Endothelial cell of umbilical vein (primary cell): ENCODE data around the gene WFDC13. TPM values are rescaled to one million over a fixed set of nuclear protein-coding genes. Genes with fewer than 3 reads are reported as not detected.

ENCODE experiments used
- BruUV-seq: library from RNA; stranded (reverse); fragments of 400-500 nt; replicated peaks from 2 replicates; lab custom pipeline; 2021; lab: Mats Ljungman, UMichigan
- CTCF ChIA-PET: fragments of 300-600, 350-600 bp; sonication (Branson Sonifier 250); formaldehyde crosslinking; loops from one replicate; lab custom pipeline; 2021; ENCODE audit warnings: antibody characterized with exemption, inconsistent platforms; lab: Charles Lee
- POLR2A ChIA-PET: fragments of 300-600, 350-600 bp; sonication (Branson Sonifier 250); formaldehyde crosslinking; loops from one replicate; lab custom pipeline; 2021; ENCODE audit warnings: antibody characterized with exemption, inconsistent platforms; lab: Charles Lee
- DNase-seq: peaks from one replicate; pipeline ENCODE4 v3.0.0-alpha.2; 2011; ENCODE audit warnings: low read depth, low spot score
- FAIRE-seq: peaks from 2 replicates; lab custom pipeline; 2011; peaks lifted over from hg19 to GRCh38; lab: Jason Lieb, UNC
- H2AFZ ChIP-seq: 2 replicates; pipeline ENCODE4 v1.6.0; 2012; ENCODE audit warnings: low read depth, low read length, control low read depth, inconsistent platforms
- H3K27ac ChIP-seq: 2 replicates; pipeline ENCODE4 v1.5.1; 2011; ENCODE audit warnings: low read depth, mild to moderate bottlenecking, control low read depth, low read length, moderate library complexity; ENCODE audit not compliant: insufficient read depth
- H3K27me3 ChIP-seq, 2 experiments: 2 replicates each; pipeline versions ENCODE4 v1.6.0 to v1.6.1; 2011; ENCODE audit warnings: low read length in 2 of 2, mixed read lengths in 1 of 2; ENCODE audit not compliant: control insufficient read depth in 2 of 2, insufficient read depth in 2 of 2
- H3K36me3 ChIP-seq, 2 experiments: 2 replicates in 1 of 2; 3 replicates in 1 of 2; pipeline ENCODE4 v1.5.1; 2011; ENCODE audit warnings: low read length in 2 of 2, mild to moderate bottlenecking in 1 of 2, moderate library complexity in 1 of 2; ENCODE audit not compliant: control insufficient read depth in 2 of 2, insufficient read depth in 2 of 2; ENCODE audit errors: extremely low read depth in 1 of 2
- H3K4me1 ChIP-seq: 3 replicates; pipeline ENCODE4 v1.5.1; 2011; ENCODE audit warnings: mild to moderate bottlenecking, low read length; ENCODE audit not compliant: control insufficient read depth, insufficient read depth; ENCODE audit errors: extremely low read depth
- H3K4me2 ChIP-seq: 2 replicates; pipeline ENCODE4 v1.6.1; 2011; ENCODE audit warnings: low read length, control low read depth, mixed read lengths; ENCODE audit not compliant: insufficient read depth
- H3K4me3 ChIP-seq, 3 experiments: fragments of 200-600 bp in 1 of 3; sonication (generic), shearing (Covaris generic) in 1 of 3; replicated peaks in 1 of 3; 2 replicates each; pipeline ENCODE4 v1.5.1; 2011 to 2016; ENCODE audit warnings: control low read depth in 3 of 3, low read length in 3 of 3, mild to moderate bottlenecking in 2 of 3, inconsistent platforms in 1 of 3, low read depth in 1 of 3, moderate library complexity in 1 of 3; ENCODE audit not compliant: insufficient read depth in 1 of 3
- H3K79me2 ChIP-seq: 2 replicates; pipeline ENCODE4 v1.6.0; 2012; ENCODE audit warnings: low read length, inconsistent platforms; ENCODE audit not compliant: control insufficient read depth, insufficient read depth
- H3K9ac ChIP-seq: replicated peaks from 2 replicates; pipeline ENCODE3; 2011; ENCODE audit warnings: low read length, control low read depth; ENCODE audit not compliant: insufficient read depth; ENCODE audit errors: extremely low read depth
- H3K9me1 ChIP-seq: replicated peaks from 3 replicates; pipeline ENCODE4 v1.6.0; 2011; ENCODE audit warnings: mild to moderate bottlenecking, low read length; ENCODE audit not compliant: control insufficient read depth, insufficient read depth; ENCODE audit errors: extremely low read depth
- H3K9me3 ChIP-seq: replicated peaks from 2 replicates; pipeline ENCODE4 v1.5.1; 2012; ENCODE audit warnings: low read length, inconsistent platforms; ENCODE audit not compliant: control insufficient read depth, insufficient read depth
- H4K20me1 ChIP-seq: replicated peaks from 2 replicates; pipeline ENCODE3; 2011; ENCODE audit warnings: mild to moderate bottlenecking, low read length; ENCODE audit not compliant: control insufficient read depth, insufficient read depth; ENCODE audit errors: extremely low read depth
- CTCF ChIP-seq, 2 donors: IDR thresholded peaks; 1 replicate in 1 of 2; 2 replicates in 1 of 2; pipeline ENCODE4 v1.5.1; 2011; ENCODE audit warnings: low read length in 2 of 2, mild to moderate bottlenecking in 2 of 2, moderate library complexity in 2 of 2, control low read depth in 1 of 2, inconsistent platforms in 1 of 2, low read depth in 1 of 2; ENCODE audit not compliant: insufficient read depth in 1 of 2; ENCODE audit errors: extremely low read depth in 1 of 2
- EZH2 ChIP-seq: IDR thresholded peaks from 2 replicates; pipeline ENCODE4 v1.6.1; 2012; ENCODE audit warnings: borderline replicate concordance, low read depth, mild to moderate bottlenecking, moderate library complexity, low read length, inconsistent platforms; ENCODE audit not compliant: severe bottlenecking
- FOS ChIP-seq: IDR thresholded peaks from 2 replicates; pipeline ENCODE4 v1.6.1; 2011; ENCODE audit warnings: mild to moderate bottlenecking, low read length, moderate library complexity, borderline replicate concordance; ENCODE audit not compliant: insufficient read depth
- GATA2 ChIP-seq: IDR thresholded peaks from 2 replicates; pipeline ENCODE4 v1.7.0; 2011; ENCODE audit warnings: low read depth, mild to moderate bottlenecking, moderate library complexity, mixed read lengths, low read length; ENCODE audit not compliant: insufficient read length, insufficient read depth
- JUN ChIP-seq: IDR thresholded peaks from 2 replicates; pipeline ENCODE4 v1.6.1; 2011; ENCODE audit warnings: borderline replicate concordance, low read depth; ENCODE audit not compliant: insufficient read length, insufficient read depth
- MAX ChIP-seq: IDR thresholded peaks from 2 replicates; pipeline ENCODE4 v1.6.1; 2011; ENCODE audit not compliant: insufficient read depth, insufficient read length
- MYC ChIP-seq: IDR thresholded peaks from one replicate; pipeline ENCODE4 v1.6.1; 2011; ENCODE audit warnings: mild to moderate bottlenecking, low read depth, low read length
- POLR2A ChIP-seq: IDR thresholded peaks from 2 replicates; pipeline ENCODE4 v1.6.1; 2012; ENCODE audit warnings: low read depth, mild to moderate bottlenecking, control low read depth, low read length
- POLR2AphosphoS5 ChIP-seq: IDR thresholded peaks from 2 replicates; pipeline ENCODE4 v1.6.1; 2012; ENCODE audit warnings: low read depth, mild to moderate bottlenecking, control low read depth, low read length, moderate library complexity; ENCODE audit not compliant: insufficient read depth
- dilution Hi-C: fragments of 300-500 bp; cut with MboI; formaldehyde crosslinking; loops from one replicate; pipeline ENCODE4 v1.15.0; 2019; ENCODE audit warnings: low sequenced_read_pairs; ENCODE audit not compliant: extremely low pct_ligation_motif_present
- intact Hi-C: fragments of 100-400 bp; cut with micrococcal nuclease; formaldehyde crosslinking; loops from one replicate; pipeline ENCODE4 v1.10.0; 2022
- polyA plus RNA-seq, 4 experiments: library from polyadenylated mRNA; depleted of rRNA in 3 of 4; stranded (reverse) in 3 of 4; unstranded in 1 of 4; fragments of >200 nt; gene quantifications; 2 replicates each; pipeline versions ENCODE4 v1.2.1 to v1.2.3, GENCODE V29; 2011 to 2012; ENCODE audit warnings: missing spikeins in 1 of 4
- total RNA-seq: library from RNA; stranded (reverse); gene quantifications from 2 replicates; pipeline ENCODE4 v1.2.3, GENCODE V29; 2021

The WFDC13 gene
- total and polyA plus RNA-seq, 2 donors (not counting 3 experiments of a cell fraction or from before 2014, with no cell fraction given), result not detected

- Histone ChIP-seq H3K4me2 (no peak overlapping the region), H3K36me3 (no peaks in the 10 kb centered on the region), H3K9me3 (no peaks in the 10 kb centered on the region), H3K9ac (no peak overlapping the region), H2AFZ (no peak overlapping the region), H4K20me1 (no peaks in the 10 kb centered on the region), H3K27me3 (no peaks in the 10 kb centered on the region), H3K9me1 (no peaks in the 10 kb centered on the region), H3K27ac (no peak overlapping the region), H3K4me1 (no peaks in the 10 kb centered on the region), H3K79me2 (no peaks in the 10 kb centered on the region), H3K4me3 (no peak overlapping the region)
- TF ChIP-seq MYC (no peak), GATA2 (no peak), CTCF (IDR thresholded peaks at IDR 0.05; ENCODE audit: extremely low read depth in 1 of 2, insufficient read depth in 1 of 2, low read depth in 1 of 2, low read length in 2 of 2) (no peak), POLR2AphosphoS5 (no peak), FOS (no peak), EZH2 (no peak), MAX (no peak), POLR2A (no peak), JUN (no peak)
- ChIA-PET POLR2A (no interaction called here), CTCF (interaction anchor here (0.7 kb wide), 1 partner anchor 14 kb away, joined by 3 read pairs; no protein-coding TSS in a partner anchor)
- dilution Hi-C loops (no loop called here), intact Hi-C loops (no loop called here)
- FAIRE-seq (no peak), DNase-seq (no peak)
- no TSS peak for BruUV-seq
Observed at GRCh38 chr20:45695496-45695895, 6.3 kb upstream of the WFDC13 start.
